ENCODE results near the gene GPBAR1. TPM values are rescaled to one million over a fixed set of nuclear protein-coding genes. Genes with fewer than 3 reads are reported as not detected.
A peak's percentile ranks its signal among the peaks of the same experiment; 100 is the strongest.

Gene GPBAR1
- total and polyA plus RNA-seq, 2 experiments from 2014 or later: 0.44 TPM; not detected in 1

DNA sequence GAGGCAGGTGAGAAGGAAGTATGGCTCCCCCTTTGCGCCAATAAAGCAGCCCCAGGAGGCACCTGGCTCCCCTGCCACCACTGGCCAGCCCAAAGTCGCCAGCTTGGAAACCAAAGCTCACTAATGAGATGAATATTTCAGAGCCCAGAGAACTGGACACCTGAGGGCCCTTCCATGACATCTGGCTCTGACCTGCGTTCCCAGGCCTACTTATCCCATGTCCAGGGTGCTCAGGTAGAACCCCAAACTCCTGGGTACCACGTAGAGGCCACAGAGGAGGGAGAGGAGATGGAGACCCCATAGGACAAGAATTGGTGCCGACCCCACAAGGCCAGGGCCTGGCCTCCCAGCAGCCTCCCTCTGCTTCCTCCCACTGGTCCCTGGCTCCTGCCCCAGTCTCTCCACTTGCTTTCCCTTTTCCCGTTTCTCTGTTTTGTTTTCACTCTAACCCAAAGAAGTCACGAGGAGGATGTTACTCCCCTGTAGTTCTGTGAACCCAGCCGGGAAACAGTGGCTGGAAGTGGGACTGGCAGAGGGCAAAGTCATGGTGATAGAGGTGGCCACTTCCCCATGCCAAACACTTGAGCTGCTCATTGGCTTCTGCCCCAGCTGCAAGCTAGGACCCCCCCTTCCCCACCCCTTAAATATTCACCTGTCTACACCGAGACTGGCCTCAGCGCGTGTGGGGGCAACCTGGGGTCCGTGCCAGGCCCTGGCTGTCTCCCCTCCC is 30.7 kb downstream of the GPBAR1 start:
- H3K4me3 ChIP-seq: peak overlapping the region; percentile 83
- H3K4me2 ChIP-seq: peak overlapping the region; percentile 74
- H3K9me2 ChIP-seq (ENCODE audit: insufficient read depth): no peaks in the 10 kb centered on the region
- Mint-ChIP-seq H3K4me1 (peaks cover 50% of the 10 kb centered on the region), H3K36me3 (ENCODE audit: low read depth) (no peaks in the 10 kb centered on the region), H3K9me3 (no peaks in the 10 kb centered on the region), H3K4me3 (peak overlapping the region; percentile 70), H3K27ac (no peak overlapping the region), H3K27me3 (ENCODE audit: insufficient read depth, low read depth, poor library complexity) (peaks cover 15% of the 10 kb centered on the region)
- H3K27ac ChIP-seq (ENCODE audit: low read depth): no peak overlapping the region
- peaks cover 5% of the 10 kb centered on the region; the same call in 1 of the 2 replicates for H3K27me3 ChIP-seq (ENCODE audit: insufficient read depth)
- H3K79me2 ChIP-seq (replicated peaks; ENCODE audit: insufficient read depth): no peaks in the 10 kb centered on the region
- H2AFZ ChIP-seq: peak overlapping the region; percentile 88; the same call in 1 of the 2 replicates
- no peaks in the 10 kb centered on the region for H3F3A ChIP-seq (replicated peaks; ENCODE audit: low read depth)
- H3K36me3 ChIP-seq (ENCODE audit: insufficient read depth): no peaks in the 10 kb centered on the region
- DNase-seq (ENCODE audit: low spot score) (no peak), ATAC-seq (no peak)
- H4K20me1 ChIP-seq (replicated peaks; ENCODE audit: insufficient read depth): no peaks in the 10 kb centered on the region
- no peak for TF ChIP-seq STAT1 (IDR thresholded peaks at IDR 0.05; ENCODE audit: unreplicated experiment)
- no peak for TF ChIP-seq ZNF331 (CRISPR knock-in tag; IDR thresholded peaks at IDR 0.05; ENCODE audit: low read depth)
- no peak for TF ChIP-seq ZNF114 (CRISPR knock-in tag; IDR thresholded peaks at IDR 0.05)
- TF ChIP-seq, protein P1, sequence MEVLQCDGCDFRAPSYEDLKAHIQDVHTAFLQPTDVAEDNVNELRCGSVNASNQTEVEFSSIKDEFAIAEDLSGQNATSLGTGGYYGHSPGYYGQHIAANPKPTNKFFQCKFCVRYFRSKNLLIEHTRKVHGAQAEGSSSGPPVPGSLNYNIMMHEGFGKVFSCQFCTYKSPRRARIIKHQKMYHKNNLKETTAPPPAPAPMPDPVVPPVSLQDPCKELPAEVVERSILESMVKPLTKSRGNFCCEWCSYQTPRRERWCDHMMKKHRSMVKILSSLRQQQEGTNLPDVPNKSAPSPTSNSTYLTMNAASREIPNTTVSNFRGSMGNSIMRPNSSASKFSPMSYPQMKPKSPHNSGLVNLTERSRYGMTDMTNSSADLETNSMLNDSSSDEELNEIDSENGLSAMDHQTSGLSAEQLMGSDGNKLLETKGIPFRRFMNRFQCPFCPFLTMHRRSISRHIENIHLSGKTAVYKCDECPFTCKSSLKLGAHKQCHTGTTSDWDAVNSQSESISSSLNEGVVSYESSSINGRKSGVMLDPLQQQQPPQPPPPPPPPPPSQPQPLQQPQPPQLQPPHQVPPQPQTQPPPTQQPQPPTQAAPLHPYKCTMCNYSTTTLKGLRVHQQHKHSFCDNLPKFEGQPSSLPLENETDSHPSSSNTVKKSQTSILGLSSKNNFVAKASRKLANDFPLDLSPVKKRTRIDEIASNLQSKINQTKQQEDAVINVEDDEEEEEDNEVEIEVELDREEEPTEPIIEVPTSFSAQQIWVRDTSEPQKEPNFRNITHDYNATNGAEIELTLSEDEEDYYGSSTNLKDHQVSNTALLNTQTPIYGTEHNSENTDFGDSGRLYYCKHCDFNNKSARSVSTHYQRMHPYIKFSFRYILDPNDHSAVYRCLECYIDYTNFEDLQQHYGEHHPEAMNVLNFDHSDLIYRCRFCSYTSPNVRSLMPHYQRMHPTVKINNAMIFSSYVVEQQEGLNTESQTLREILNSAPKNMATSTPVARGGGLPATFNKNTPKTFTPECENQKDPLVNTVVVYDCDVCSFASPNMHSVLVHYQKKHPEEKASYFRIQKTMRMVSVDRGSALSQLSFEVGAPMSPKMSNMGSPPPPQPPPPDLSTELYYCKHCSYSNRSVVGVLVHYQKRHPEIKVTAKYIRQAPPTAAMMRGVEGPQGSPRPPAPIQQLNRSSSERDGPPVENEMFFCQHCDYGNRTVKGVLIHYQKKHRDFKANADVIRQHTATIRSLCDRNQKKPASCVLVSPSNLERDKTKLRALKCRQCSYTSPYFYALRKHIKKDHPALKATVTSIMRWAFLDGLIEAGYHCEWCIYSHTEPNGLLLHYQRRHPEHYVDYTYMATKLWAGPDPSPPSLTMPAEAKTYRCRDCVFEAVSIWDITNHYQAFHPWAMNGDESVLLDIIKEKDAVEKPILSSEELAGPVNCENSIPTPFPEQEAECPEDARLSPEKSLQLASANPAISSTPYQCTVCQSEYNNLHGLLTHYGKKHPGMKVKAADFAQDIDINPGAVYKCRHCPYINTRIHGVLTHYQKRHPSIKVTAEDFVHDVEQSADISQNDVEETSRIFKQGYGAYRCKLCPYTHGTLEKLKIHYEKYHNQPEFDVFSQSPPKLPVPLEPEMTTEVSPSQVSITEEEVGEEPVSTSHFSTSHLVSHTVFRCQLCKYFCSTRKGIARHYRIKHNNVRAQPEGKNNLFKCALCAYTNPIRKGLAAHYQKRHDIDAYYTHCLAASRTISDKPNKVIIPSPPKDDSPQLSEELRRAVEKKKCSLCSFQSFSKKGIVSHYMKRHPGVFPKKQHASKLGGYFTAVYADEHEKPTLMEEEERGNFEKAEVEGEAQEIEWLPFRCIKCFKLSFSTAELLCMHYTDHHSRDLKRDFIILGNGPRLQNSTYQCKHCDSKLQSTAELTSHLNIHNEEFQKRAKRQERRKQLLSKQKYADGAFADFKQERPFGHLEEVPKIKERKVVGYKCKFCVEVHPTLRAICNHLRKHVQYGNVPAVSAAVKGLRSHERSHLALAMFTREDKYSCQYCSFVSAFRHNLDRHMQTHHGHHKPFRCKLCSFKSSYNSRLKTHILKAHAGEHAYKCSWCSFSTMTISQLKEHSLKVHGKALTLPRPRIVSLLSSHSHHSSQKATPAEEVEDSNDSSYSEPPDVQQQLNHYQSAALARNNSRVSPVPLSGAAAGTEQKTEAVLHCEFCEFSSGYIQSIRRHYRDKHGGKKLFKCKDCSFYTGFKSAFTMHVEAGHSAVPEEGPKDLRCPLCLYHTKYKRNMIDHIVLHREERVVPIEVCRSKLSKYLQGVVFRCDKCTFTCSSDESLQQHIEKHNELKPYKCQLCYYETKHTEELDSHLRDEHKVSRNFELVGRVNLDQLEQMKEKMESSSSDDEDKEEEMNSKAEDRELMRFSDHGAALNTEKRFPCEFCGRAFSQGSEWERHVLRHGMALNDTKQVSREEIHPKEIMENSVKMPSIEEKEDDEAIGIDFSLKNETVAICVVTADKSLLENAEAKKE (CRISPR knock-in tag; IDR thresholded peaks at IDR 0.05): no peak
- TF ChIP-seq POLR2AphosphoS5 (IDR thresholded peaks at IDR 0.05; ENCODE audit: low read depth): no peak
- peaks cover 27% of the 10 kb centered on the region for H3K4me1 ChIP-seq (ENCODE audit: insufficient read depth)
